ENCODE results near the gene OAF. TPM values are rescaled to one million over a fixed set of nuclear protein-coding genes. Genes with fewer than 3 reads are reported as not detected.

OAF gene
- polyA plus RNA-seq, 1 experiment, result 47.5 TPM

GRCh38 chr11:120212259-120212878, 1.5 kb downstream of the OAF start:
- CTCF ChIA-PET, result interaction anchor here (0.6 to 5.0 kb wide), 3 partner anchors 20 to 127 kb away, joined by 3 to 26 read pairs (median 3); no protein-coding TSS in a partner anchor
- Histone ChIP-seq H3K36me3 (ENCODE audit: control insufficient read depth, insufficient read depth, low read length) (peaks cover 2% of the 10 kb centered on the region; the same call in 1 of the 2 replicates), H3K4me3 (ENCODE audit: low read depth, low read length) (peak overlapping the region; percentile 72), H3K27me3 (ENCODE audit: control insufficient read depth, insufficient read depth, low read length) (no peaks in the 10 kb centered on the region)
- no peak for TF ChIP-seq CTCF (IDR thresholded peaks at IDR 0.05; ENCODE audit: insufficient read depth, low read depth, low read length)
- POLR2A ChIA-PET, result no interaction called here
- DNase-seq (ENCODE audit: low read depth), result no peak

- no peak for DNase-seq (ENCODE audit: low read depth)
- Histone ChIP-seq H3K36me3 (ENCODE audit: control insufficient read depth, insufficient read depth, low read length) (peaks cover 2% of the 10 kb centered on the region; the same call in 1 of the 2 replicates), H3K4me3 (ENCODE audit: low read depth, low read length) (peak overlapping the region; percentile 72), H3K27me3 (ENCODE audit: control insufficient read depth, insufficient read depth, low read length) (no peaks in the 10 kb centered on the region)
- no peak for TF ChIP-seq CTCF (IDR thresholded peaks at IDR 0.05; ENCODE audit: insufficient read depth, low read depth, low read length)
- ChIA-PET CTCF (interaction anchor here (0.6 to 5.0 kb wide), 5 partner anchors 17 to 89 kb away, joined by 3 to 26 read pairs (median 3); no protein-coding TSS in a partner anchor), POLR2A (no interaction called here)
Measured at GRCh38 chr11:120212926-120213325, 2.1 kb downstream of the OAF start.

GRCh38 chr11:120214581-120214980, 3.7 kb downstream of the OAF start:
- ChIA-PET CTCF (interaction anchor here (1.4 to 5.0 kb wide), 4 partner anchors 9 to 87 kb away, joined by 6 to 26 read pairs (median 10); no protein-coding TSS in a partner anchor), POLR2A (no interaction called here)
- no peak for DNase-seq (ENCODE audit: low read depth)
- Histone ChIP-seq H3K27me3 (ENCODE audit: control insufficient read depth, insufficient read depth, low read length) (no peaks in the 10 kb centered on the region), H3K36me3 (ENCODE audit: control insufficient read depth, insufficient read depth, low read length) (peaks cover 4% of the 10 kb centered on the region; the same call in 1 of the 2 replicates), H3K4me3 (ENCODE audit: low read depth, low read length) (no peak overlapping the region)
- TF ChIP-seq CTCF (IDR thresholded peaks at IDR 0.05; ENCODE audit: insufficient read depth, low read depth, low read length), result no peak

- DNase-seq (ENCODE audit: low read depth), result no peak
- Histone ChIP-seq H3K4me3 (ENCODE audit: low read depth, low read length) (no peak overlapping the region), H3K27me3 (ENCODE audit: control insufficient read depth, insufficient read depth, low read length) (no peaks in the 10 kb centered on the region), H3K36me3 (ENCODE audit: control insufficient read depth, insufficient read depth, low read length) (peaks cover 8% of the 10 kb centered on the region; the same call in 1 of the 2 replicates)
- ChIA-PET POLR2A (interaction anchor here (0.5 kb wide), 1 partner anchor 22 kb away, joined by 3 read pairs; no protein-coding TSS in a partner anchor), CTCF (interaction anchor here (1.2 to 5.0 kb wide), 4 partner anchors 10 to 86 kb away, joined by 3 to 26 read pairs (median 8); no protein-coding TSS in a partner anchor)
- TF ChIP-seq CTCF (IDR thresholded peaks at IDR 0.05; ENCODE audit: insufficient read depth, low read depth, low read length), result no peak
Measured at GRCh38 chr11:120215634-120216033, 4.8 kb downstream of the OAF start.

GRCh38 chr11:120216426-120217102, 5.7 kb downstream of the OAF start:
- no peak for DNase-seq (ENCODE audit: low read depth)
- Histone ChIP-seq H3K4me3 (ENCODE audit: low read depth, low read length) (no peak overlapping the region), H3K36me3 (ENCODE audit: control insufficient read depth, insufficient read depth, low read length) (peaks cover 8% of the 10 kb centered on the region; the same call in 1 of the 2 replicates), H3K27me3 (ENCODE audit: control insufficient read depth, insufficient read depth, low read length) (no peaks in the 10 kb centered on the region)
- no peak for TF ChIP-seq CTCF (IDR thresholded peaks at IDR 0.05; ENCODE audit: insufficient read depth, low read depth, low read length)
- CTCF ChIA-PET, result interaction anchor here (1.2 to 2.9 kb wide), 4 partner anchors 11 to 84 kb away, joined by 3 to 14 read pairs (median 3); no protein-coding TSS in a partner anchor
- POLR2A ChIA-PET, result no interaction called here

All from BJ (cell line).